Measurements from ENCODE around the gene SMYD3.

The SMYD3 gene

GRCh38 chr1:245938046-245938435 is 569.0 kb downstream of the SMYD3 start:
- Histone ChIP-seq H4K20me1 (ENCODE audit: control insufficient read depth, insufficient read depth, low read depth, low read length) (no peaks in the 10 kb centered on the region), H3K4me1 (ENCODE audit: control insufficient read depth, low read length) (no peaks in the 10 kb centered on the region), H3K9me3 (ENCODE audit: control insufficient read depth, insufficient read depth, low read length) (no peaks in the 10 kb centered on the region), H3K9me2 (replicated peaks; ENCODE audit: control insufficient read depth, low read length) (no peaks in the 10 kb centered on the region), H3K27ac (ENCODE audit: low read depth, low read length) (no peak overlapping the region), H3F3A (ENCODE audit: control insufficient read depth, insufficient read depth) (no peaks in the 10 kb centered on the region), H3K4me3 (ENCODE audit: low read length) (no peak overlapping the region), H3K79me2 (ENCODE audit: control insufficient read depth, low read length) (no peaks in the 10 kb centered on the region), H3K36me3 (ENCODE audit: control insufficient read depth, low read length) (no peaks in the 10 kb centered on the region), H3K4me2 (ENCODE audit: low read length) (no peak overlapping the region), H3K27me3 (ENCODE audit: control insufficient read depth, low read length) (no peaks in the 10 kb centered on the region)
- TF ChIP-seq EZH2phosphoT487 (IDR thresholded peaks at IDR 0.05; ENCODE audit: borderline replicate concordance, low read length), result no peak
- no peak for TF ChIP-seq CTCF (IDR thresholded peaks at IDR 0.05; ENCODE audit: low read depth, low read length, poor library complexity, severe bottlenecking)

- H3K9me2 ChIP-seq (replicated peaks; ENCODE audit: control insufficient read depth, low read length), result no peaks in the 10 kb centered on the region
- H3K9me3 ChIP-seq (ENCODE audit: control insufficient read depth, insufficient read depth, low read length), result no peaks in the 10 kb centered on the region
- H3K79me2 ChIP-seq (ENCODE audit: control insufficient read depth, low read length), result no peaks in the 10 kb centered on the region
- no peaks in the 10 kb centered on the region for H3K36me3 ChIP-seq (ENCODE audit: control insufficient read depth, low read length)
- no peak overlapping the region for H3K27ac ChIP-seq (ENCODE audit: low read depth, low read length)
- H3F3A ChIP-seq (ENCODE audit: control insufficient read depth, insufficient read depth), result no peaks in the 10 kb centered on the region
- TF ChIP-seq CTCF (IDR thresholded peaks at IDR 0.05; ENCODE audit: low read depth, low read length, poor library complexity, severe bottlenecking) (no peak), EZH2phosphoT487 (IDR thresholded peaks at IDR 0.05; ENCODE audit: borderline replicate concordance, low read length) (no peak)
- no peaks in the 10 kb centered on the region for H3K27me3 ChIP-seq (ENCODE audit: control insufficient read depth, low read length)
- H4K20me1 ChIP-seq (ENCODE audit: control insufficient read depth, insufficient read depth, low read depth, low read length), result no peaks in the 10 kb centered on the region
- H3K4me1 ChIP-seq (ENCODE audit: control insufficient read depth, low read length), result no peaks in the 10 kb centered on the region
- no peak overlapping the region for H3K4me2 ChIP-seq (ENCODE audit: low read length)
- no peak overlapping the region for H3K4me3 ChIP-seq (ENCODE audit: low read length)
These were observed 569.6 kb downstream of the SMYD3 start for GRCh38 chr1:245937316-245938045.

GRCh38 chr1:245934409-245934808 is 572.7 kb downstream of the SMYD3 start:
- Histone ChIP-seq H3K27me3 (ENCODE audit: control insufficient read depth, low read length) (no peaks in the 10 kb centered on the region), H4K20me1 (ENCODE audit: control insufficient read depth, insufficient read depth, low read depth, low read length) (no peaks in the 10 kb centered on the region), H3K4me1 (ENCODE audit: control insufficient read depth, low read length) (no peaks in the 10 kb centered on the region), H3F3A (ENCODE audit: control insufficient read depth, insufficient read depth) (no peaks in the 10 kb centered on the region), H3K9me3 (ENCODE audit: control insufficient read depth, insufficient read depth, low read length) (no peaks in the 10 kb centered on the region), H3K27ac (ENCODE audit: low read depth, low read length) (no peak overlapping the region), H3K9me2 (replicated peaks; ENCODE audit: control insufficient read depth, low read length) (no peaks in the 10 kb centered on the region), H3K4me3 (ENCODE audit: low read length) (no peak overlapping the region), H3K36me3 (ENCODE audit: control insufficient read depth, low read length) (no peaks in the 10 kb centered on the region), H3K79me2 (ENCODE audit: control insufficient read depth, low read length) (no peaks in the 10 kb centered on the region), H3K4me2 (ENCODE audit: low read length) (no peak overlapping the region)
- TF ChIP-seq EZH2phosphoT487 (IDR thresholded peaks at IDR 0.05; ENCODE audit: borderline replicate concordance, low read length), result no peak
- no peak for TF ChIP-seq CTCF (IDR thresholded peaks at IDR 0.05; ENCODE audit: low read depth, low read length, poor library complexity, severe bottlenecking)

Data from DOHH2 (cell line).